Retinal pigment epithelial cell (primary cell): ENCODE results near the gene CAMKK2.
"Not testable (repeated sequence)": the region's sequence is repeated elsewhere in the genome, so short reads cannot be mapped to it uniquely, and the experiment has no call there.

ENCODE experiments used
- DNase-seq: peaks from one replicate; pipeline ENCODE4 v3.0.0-alpha.2; 2010; ENCODE audit warnings: low read depth
- H3K4me3 ChIP-seq: 2 replicates; pipeline ENCODE4 v1.5.1; 2011; ENCODE audit warnings: mild to moderate bottlenecking, low read length, control low read depth, moderate library complexity
- CTCF ChIP-seq: conservative IDR thresholded peaks from 2 replicates; pipeline ENCODE4 v1.5.1; 2011; ENCODE audit warnings: low read depth, low read length, control low read depth, inconsistent platforms

CAMKK2 gene

GRCh38 chr12:121214166-121214777, 82.2 kb downstream of the CAMKK2 start:
- no peak for TF ChIP-seq CTCF
- DNase-seq: no peak
- H3K4me3 ChIP-seq: no peak overlapping the region

GRCh38 chr12:121212875-121213274, 83.6 kb downstream of the CAMKK2 start:
- no peak for DNase-seq
- H3K4me3 ChIP-seq: no peak overlapping the region
- TF ChIP-seq CTCF: no peak

DNA sequence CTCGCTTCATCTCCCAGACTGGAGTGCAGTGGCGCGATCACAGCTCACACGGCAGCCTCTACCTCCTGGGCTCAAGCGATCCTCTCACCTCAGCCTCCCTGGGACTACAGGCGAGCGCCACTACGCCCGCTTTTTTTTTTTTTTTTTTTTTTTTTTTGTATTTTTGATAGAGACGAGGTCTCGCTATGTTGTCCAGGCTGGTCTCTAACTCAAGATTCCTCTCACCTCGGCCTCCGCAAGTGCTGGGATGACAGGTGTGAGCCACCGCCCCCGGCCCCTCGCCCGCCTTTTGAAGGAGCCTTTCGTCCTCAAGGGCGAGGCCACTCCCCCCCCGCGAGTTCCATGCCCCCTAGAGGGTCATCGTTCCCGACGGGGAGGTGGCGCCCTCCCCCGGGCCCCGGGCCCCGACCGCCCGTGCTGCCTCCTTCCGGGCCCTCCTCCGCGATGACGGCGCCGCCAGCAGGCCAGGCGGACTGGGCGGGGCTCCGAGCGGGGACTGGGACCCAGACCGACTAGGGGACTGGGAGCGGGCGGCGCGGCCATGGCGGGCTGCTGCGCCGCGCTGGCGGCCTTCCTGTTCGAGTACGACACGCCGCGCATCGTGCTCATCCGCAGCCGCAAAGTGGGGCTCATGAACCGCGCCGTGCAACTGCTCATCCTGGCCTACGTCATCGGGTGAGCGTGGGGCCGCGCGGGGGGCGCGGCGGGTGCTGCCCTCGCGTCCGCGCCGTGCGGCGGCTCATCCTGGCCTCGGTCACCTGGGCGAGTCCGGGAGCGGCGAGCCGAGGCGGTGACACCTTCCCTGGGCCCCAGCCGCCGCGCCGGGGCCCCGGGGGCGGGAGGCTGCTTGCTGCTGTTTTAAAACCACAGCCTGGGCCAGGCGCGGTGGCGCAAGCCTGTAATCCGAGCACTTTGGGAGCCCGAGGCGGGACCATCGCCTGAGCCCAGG, 86.6 kb downstream of the CAMKK2 start, which contains the start of gene P2RX4:
Gene P2RX4 (plus strand): TSS at position 506 of the 949 bp plus-strand sequence. CDS start 36 bp downstream, at position 542.
- TF ChIP-seq CTCF: no peak
- DNase-seq: no peak

DNA sequence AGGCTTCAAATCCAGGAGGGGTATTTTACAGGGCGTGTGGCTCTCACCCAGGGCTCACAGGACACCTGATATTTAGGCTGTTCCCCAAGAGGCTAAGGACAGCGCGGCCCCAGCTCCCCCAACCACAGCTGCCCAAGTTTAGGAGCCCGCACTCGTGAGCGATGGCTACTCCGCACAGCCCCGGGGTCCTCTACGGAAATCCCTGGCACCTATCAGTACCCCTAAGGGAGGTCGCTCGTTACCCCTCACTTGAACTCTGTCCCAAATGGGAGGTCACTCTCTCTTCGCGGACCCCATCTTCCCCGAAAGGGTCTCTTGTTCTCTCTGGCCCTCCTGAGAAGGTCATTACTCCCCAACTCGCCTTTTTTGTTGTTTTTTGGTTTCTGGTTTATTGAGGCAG, 87.3 kb downstream of the CAMKK2 start:
- no peak for TF ChIP-seq CTCF
- no peak for DNase-seq
- H3K4me3 ChIP-seq: no peak overlapping the region

More for the DNA sequence above, 86.6 kb downstream of the CAMKK2 start, which contains the start of gene P2RX4:
- peak within 1 kb of the TSS; percentile 54 for H3K4me3 ChIP-seq

DNA sequence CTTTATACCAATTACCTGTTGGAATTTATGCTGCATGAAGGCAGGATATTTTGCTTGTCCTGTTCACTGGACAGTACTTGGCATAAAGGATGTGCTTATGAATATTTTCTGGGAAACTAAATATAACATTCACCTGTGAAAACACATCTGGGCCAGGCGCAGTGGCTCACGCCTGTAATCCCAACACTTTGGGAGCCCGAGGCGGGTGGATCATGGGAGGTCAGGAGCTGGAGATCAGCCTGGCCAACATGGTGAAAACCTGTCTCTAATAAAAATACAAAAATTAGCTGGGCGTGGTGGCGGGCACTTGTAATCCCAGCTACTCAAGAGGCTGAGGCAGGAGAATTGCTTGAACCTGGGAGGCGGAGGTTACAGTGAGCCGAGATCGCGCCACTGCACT, 87.9 kb downstream of the CAMKK2 start:
- not testable (repeated sequence) for H3K4me3 ChIP-seq, DNase-seq

DNA sequence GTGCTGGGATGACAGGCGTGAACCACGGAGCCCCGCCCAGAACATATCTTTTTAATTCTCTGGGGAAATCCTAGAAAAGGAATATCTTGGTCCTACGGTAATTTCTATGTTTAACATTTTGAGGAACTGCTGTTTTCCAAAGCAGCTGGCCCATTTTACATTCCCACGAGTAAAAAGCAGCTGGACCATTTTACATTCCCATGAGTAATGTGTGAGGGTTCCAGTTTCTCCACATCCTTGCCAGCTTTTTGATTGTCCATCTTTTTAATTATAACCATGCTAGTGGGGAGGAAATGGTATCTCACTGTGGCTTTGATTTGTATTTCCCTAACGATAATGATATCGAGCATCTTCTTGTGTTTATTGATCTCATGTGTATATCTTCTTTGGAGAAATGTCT, 91.0 kb downstream of the CAMKK2 start:
- no peak for TF ChIP-seq CTCF
- no peak for DNase-seq
- H3K4me3 ChIP-seq: no peak overlapping the region

- H3K4me3 ChIP-seq: no peak overlapping the region
- no peak for TF ChIP-seq CTCF
- DNase-seq: no peak
Observed at GRCh38 chr12:121203482-121203881, 93.0 kb downstream of the CAMKK2 start.
